HepG2 (cell line): ENCODE results near the gene SNRNP200. TPM values are rescaled to one million over a fixed set of nuclear protein-coding genes. Genes with fewer than 3 reads are reported as not detected.
A peak's percentile ranks its signal among the peaks of the same experiment; 100 is the strongest.

Experiments
- ARNT2 ChIP-seq: sonication (generic); formaldehyde crosslinking; IDR thresholded peaks from 2 replicates; pipeline ENCODE4 v1.8.0; 2022; ENCODE audit warnings: mild to moderate bottlenecking, low read depth, missing genetic modification reagents, moderate library complexity
- KDM5B ChIP-seq: sonication (generic); formaldehyde crosslinking; IDR thresholded peaks from 2 replicates; pipeline ENCODE4 v1.4.0; 2020; ENCODE audit warnings: missing genetic modification reagents, mild to moderate bottlenecking, borderline replicate concordance
- KDM6A ChIP-seq: IDR thresholded peaks from 2 replicates; pipeline ENCODE4 v1.6.1; 2016; ENCODE audit warnings: low read depth
- KLF16 ChIP-seq, 2 experiments: sonication (generic) in 1 of 2; formaldehyde crosslinking in 1 of 2; IDR thresholded peaks; 2 replicates each; pipeline versions ENCODE4 v1.6.1 to v1.8.0; 2016 to 2023; ENCODE audit warnings: missing genetic modification reagents in 2 of 2, missing compliant biosample characterization in 1 of 2
- MXI1 ChIP-seq: IDR thresholded peaks from 3 replicates; pipeline ENCODE4 v1.6.1; 2012; ENCODE audit warnings: low read depth, low read length, inconsistent platforms, borderline replicate concordance
- NR3C1 ChIP-seq: sonication (generic); formaldehyde crosslinking; IDR thresholded peaks from 2 replicates; pipeline ENCODE4 v1.4.0; 2020; ENCODE audit warnings: missing genetic modification reagents
- SP4 ChIP-seq: sonication (generic); formaldehyde crosslinking; IDR thresholded peaks from 2 replicates; pipeline ENCODE4 v1.8.1; 2023; ENCODE audit warnings: mild to moderate bottlenecking, missing genetic modification reagents
- TOPORS ChIP-seq: sonication (generic); formaldehyde crosslinking; IDR thresholded peaks from 2 replicates; pipeline ENCODE4 v1.8.0; 2023; ENCODE audit warnings: mild to moderate bottlenecking, missing genetic modification reagents
- ZNF121 ChIP-seq: sonication (generic); formaldehyde crosslinking; IDR thresholded peaks from 2 replicates; pipeline ENCODE4 v1.5.0; 2020; ENCODE audit warnings: mild to moderate bottlenecking, missing genetic modification reagents
- ZNF17 ChIP-seq: sonication (generic); formaldehyde crosslinking; IDR thresholded peaks from 2 replicates; pipeline ENCODE4 v1.5.0; 2020; ENCODE audit warnings: mild to moderate bottlenecking, missing genetic modification reagents
- ZNF280B ChIP-seq: sonication (generic); formaldehyde crosslinking; IDR thresholded peaks from 2 replicates; pipeline ENCODE4 v1.5.0; 2020; ENCODE audit warnings: missing genetic modification reagents, mild to moderate bottlenecking, borderline replicate concordance
- ZNF451 ChIP-seq: sonication (generic); formaldehyde crosslinking; IDR thresholded peaks from 2 replicates; pipeline ENCODE4 v1.5.0; 2020; ENCODE audit warnings: mild to moderate bottlenecking, missing genetic modification reagents
- ZNF550 ChIP-seq: sonication (generic); formaldehyde crosslinking; IDR thresholded peaks from 2 replicates; pipeline ENCODE4 v1.4.0; 2020; ENCODE audit warnings: mild to moderate bottlenecking, missing genetic modification reagents, borderline replicate concordance
- ZNF761 ChIP-seq: sonication (generic); formaldehyde crosslinking; conservative IDR thresholded peaks from 2 replicates; pipeline ENCODE4 v1.4.0; 2020; ENCODE audit warnings: mild to moderate bottlenecking, missing genetic modification reagents
- ZNF816 ChIP-seq: sonication (generic); formaldehyde crosslinking; IDR thresholded peaks from 2 replicates; pipeline ENCODE4 v1.8.0; 2022; ENCODE audit warnings: missing genetic modification reagents, mild to moderate bottlenecking, borderline replicate concordance
- polyA plus RNA-seq, 8 experiments: library from polyadenylated mRNA; depleted of rRNA in 3 of 8; stranded (reverse) in 7 of 8; unstranded in 1 of 8; fragments of >200 nt; fragmentation: Illumina TruSeq in 4 of 8; extraction: Trizol in 4 of 8; gene quantifications; 2 replicates each; pipeline versions ENCODE4 v1.2.1 to v1.2.3, GENCODE V29; 2011 to 2016; ENCODE audit warnings: low read depth in 4 of 8, missing spikeins in 1 of 8, mixed read lengths in 1 of 8; ENCODE audit not compliant: insufficient read depth in 1 of 8
- total RNA-seq, 5 experiments: library from RNA; depleted of rRNA; stranded (reverse); fragments of >200 nt; fragmentation: Illumina TruSeq; extraction: Trizol; gene quantifications; 2 replicates each; pipeline ENCODE4 v1.2.3, GENCODE V29; 2016; ENCODE audit warnings: low read depth in 1 of 5
- TF ChIP-seq, protein P1 (sequence below): sonication (generic); formaldehyde crosslinking; IDR thresholded peaks from 2 replicates; pipeline ENCODE4 v1.8.0; 2022; ENCODE audit warnings: missing genetic modification reagents, mild to moderate bottlenecking, moderate library complexity, borderline replicate concordance
- TF ChIP-seq, protein P2 (sequence below): sonication (generic); formaldehyde crosslinking; IDR thresholded peaks from 2 replicates; pipeline ENCODE4 v1.4.0; 2020; ENCODE audit warnings: mild to moderate bottlenecking, missing genetic modification reagents
- TF ChIP-seq, protein P3 (sequence below): sonication (generic); formaldehyde crosslinking; conservative IDR thresholded peaks from 2 replicates; pipeline ENCODE4 v1.4.0; 2020; ENCODE audit warnings: missing genetic modification reagents

The SNRNP200 gene
- total and polyA plus RNA-seq, 2 of the 13 experiments (the other 11 are each of a cell fraction or from before 2014, with no cell fraction given) = 99.0 to 232 TPM

DNA sequence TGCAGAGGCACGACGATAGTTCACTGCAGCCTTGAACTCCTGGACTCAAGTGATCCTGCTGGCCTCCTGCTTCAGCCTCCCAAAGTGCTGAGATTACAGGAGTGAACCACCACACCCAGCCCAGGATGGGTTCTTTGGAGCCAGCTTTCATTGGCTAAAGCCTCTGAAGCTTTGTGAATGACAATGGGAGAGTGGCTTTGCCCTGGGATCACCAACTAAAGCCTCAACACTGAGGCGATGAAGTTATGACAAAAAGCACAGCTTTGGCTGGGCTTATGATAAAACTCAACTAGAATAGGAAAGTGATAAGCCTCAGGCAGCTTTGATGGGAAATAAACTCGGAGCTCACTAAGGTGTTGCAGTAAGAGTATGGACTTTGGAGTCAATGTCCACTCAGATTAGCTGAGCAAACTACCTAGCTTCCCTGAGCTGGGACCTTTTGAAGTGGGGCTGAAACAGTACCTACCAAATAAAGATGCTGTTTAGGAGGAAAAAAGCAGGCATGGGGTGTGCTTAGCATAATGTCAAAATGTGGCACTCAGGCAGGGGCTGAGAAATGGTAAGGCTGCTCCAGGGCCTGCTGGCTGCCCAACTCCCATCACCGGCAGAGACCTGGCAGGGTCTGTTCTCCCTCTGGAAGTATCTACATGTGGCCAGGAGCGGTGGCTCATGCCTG lies 43.9 kb downstream of the SNRNP200 start (continued):
- TF ChIP-seq, protein P1, sequence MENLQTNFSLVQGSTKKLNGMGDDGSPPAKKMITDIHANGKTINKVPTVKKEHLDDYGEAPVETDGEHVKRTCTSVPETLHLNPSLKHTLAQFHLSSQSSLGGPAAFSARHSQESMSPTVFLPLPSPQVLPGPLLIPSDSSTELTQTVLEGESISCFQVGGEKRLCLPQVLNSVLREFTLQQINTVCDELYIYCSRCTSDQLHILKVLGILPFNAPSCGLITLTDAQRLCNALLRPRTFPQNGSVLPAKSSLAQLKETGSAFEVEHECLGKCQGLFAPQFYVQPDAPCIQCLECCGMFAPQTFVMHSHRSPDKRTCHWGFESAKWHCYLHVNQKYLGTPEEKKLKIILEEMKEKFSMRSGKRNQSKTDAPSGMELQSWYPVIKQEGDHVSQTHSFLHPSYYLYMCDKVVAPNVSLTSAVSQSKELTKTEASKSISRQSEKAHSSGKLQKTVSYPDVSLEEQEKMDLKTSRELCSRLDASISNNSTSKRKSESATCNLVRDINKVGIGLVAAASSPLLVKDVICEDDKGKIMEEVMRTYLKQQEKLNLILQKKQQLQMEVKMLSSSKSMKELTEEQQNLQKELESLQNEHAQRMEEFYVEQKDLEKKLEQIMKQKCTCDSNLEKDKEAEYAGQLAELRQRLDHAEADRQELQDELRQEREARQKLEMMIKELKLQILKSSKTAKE = no peak
- TF ChIP-seq, protein P2, sequence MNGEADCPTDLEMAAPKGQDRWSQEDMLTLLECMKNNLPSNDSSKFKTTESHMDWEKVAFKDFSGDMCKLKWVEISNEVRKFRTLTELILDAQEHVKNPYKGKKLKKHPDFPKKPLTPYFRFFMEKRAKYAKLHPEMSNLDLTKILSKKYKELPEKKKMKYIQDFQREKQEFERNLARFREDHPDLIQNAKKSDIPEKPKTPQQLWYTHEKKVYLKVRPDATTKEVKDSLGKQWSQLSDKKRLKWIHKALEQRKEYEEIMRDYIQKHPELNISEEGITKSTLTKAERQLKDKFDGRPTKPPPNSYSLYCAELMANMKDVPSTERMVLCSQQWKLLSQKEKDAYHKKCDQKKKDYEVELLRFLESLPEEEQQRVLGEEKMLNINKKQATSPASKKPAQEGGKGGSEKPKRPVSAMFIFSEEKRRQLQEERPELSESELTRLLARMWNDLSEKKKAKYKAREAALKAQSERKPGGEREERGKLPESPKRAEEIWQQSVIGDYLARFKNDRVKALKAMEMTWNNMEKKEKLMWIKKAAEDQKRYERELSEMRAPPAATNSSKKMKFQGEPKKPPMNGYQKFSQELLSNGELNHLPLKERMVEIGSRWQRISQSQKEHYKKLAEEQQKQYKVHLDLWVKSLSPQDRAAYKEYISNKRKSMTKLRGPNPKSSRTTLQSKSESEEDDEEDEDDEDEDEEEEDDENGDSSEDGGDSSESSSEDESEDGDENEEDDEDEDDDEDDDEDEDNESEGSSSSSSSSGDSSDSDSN (CRISPR knock-in tag) = no peak
- 0 out of 2 replicates have a peak, but pooled peaks have one; percentile 39 for TF ChIP-seq TOPORS (CRISPR knock-in tag)
- TF ChIP-seq SP4 = no peak; the same call in 1 of the 2 replicates
- 0 out of 4 replicates have a peak, but pooled peaks of 1 of the 2 experiments have one; percentile 53 for TF ChIP-seq KLF16 (CRISPR knock-in tag; IDR thresholded peaks at IDR 0.05)
- TF ChIP-seq MXI1 = 0 out of 3 replicates have a peak, but pooled peaks have one; percentile 32
- peak; percentile 65; the same call in 1 of the 2 replicates for TF ChIP-seq ZNF761 (CRISPR knock-in tag)
- no peak for TF ChIP-seq ZNF280B (CRISPR knock-in tag)
- TF ChIP-seq NR3C1 (CRISPR knock-in tag) = no peak
- TF ChIP-seq ZNF816 (CRISPR knock-in tag) = no peak
- no peak for TF ChIP-seq ZNF550 (CRISPR knock-in tag)
- TF ChIP-seq ZNF451 = no peak
- no peak for TF ChIP-seq ZNF17 (CRISPR knock-in tag)
- TF ChIP-seq ZNF121 (CRISPR knock-in tag) = peak; percentile 59; the same call in 1 of the 2 replicates
- TF ChIP-seq ARNT2 (CRISPR knock-in tag) = no peak; the same call in 1 of the 2 replicates
- TF ChIP-seq, protein P3, sequence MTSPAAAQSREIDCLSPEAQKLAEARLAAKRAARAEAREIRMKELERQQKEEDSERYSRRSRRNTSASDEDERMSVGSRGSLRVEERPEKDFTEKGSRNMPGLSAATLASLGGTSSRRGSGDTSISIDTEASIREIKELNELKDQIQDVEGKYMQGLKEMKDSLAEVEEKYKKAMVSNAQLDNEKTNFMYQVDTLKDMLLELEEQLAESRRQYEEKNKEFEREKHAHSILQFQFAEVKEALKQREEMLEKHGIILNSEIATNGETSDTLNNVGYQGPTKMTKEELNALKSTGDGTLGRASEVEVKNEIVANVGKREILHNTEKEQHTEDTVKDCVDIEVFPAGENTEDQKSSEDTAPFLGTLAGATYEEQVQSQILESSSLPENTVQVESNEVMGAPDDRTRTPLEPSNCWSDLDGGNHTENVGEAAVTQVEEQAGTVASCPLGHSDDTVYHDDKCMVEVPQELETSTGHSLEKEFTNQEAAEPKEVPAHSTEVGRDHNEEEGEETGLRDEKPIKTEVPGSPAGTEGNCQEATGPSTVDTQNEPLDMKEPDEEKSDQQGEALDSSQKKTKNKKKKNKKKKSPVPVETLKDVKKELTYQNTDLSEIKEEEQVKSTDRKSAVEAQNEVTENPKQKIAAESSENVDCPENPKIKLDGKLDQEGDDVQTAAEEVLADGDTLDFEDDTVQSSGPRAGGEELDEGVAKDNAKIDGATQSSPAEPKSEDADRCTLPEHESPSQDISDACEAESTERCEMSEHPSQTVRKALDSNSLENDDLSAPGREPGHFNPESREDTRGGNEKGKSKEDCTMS (CRISPR knock-in tag) = no peak
- TF ChIP-seq KDM5B (CRISPR knock-in tag) = no peak
- peak; percentile 85 for TF ChIP-seq KDM6A (CRISPR knock-in tag)
